Ishikawa (cell line): ENCODE measurements around the gene MEDAG.

Source experiments
- CEBPB ChIP-seq: IDR thresholded peaks from 2 replicates; pipeline ENCODE4 v1.6.1; 2012
- CREB1 ChIP-seq: IDR thresholded peaks from 2 replicates; pipeline ENCODE4 v1.6.1; 2012; ENCODE audit warnings: low read depth
- EGR1 ChIP-seq: IDR thresholded peaks from 2 replicates; pipeline ENCODE4 v1.6.1; 2012
- EP300 ChIP-seq: IDR thresholded peaks from 2 replicates; pipeline ENCODE4 v1.6.1; 2012; ENCODE audit warnings: borderline replicate concordance
- FOXM1 ChIP-seq: IDR thresholded peaks from 2 replicates; pipeline ENCODE4 v1.6.1; 2012; ENCODE audit warnings: low read depth, borderline replicate concordance
- MAX ChIP-seq: IDR thresholded peaks from 2 replicates; pipeline ENCODE4 v1.6.1; 2012
- NFIC ChIP-seq: IDR thresholded peaks from 2 replicates; pipeline ENCODE4 v1.6.1; 2012
- RAD21 ChIP-seq: IDR thresholded peaks from 2 replicates; pipeline ENCODE4 v1.6.1; 2012; ENCODE audit warnings: low read depth
- REST ChIP-seq: IDR thresholded peaks from 2 replicates; pipeline ENCODE4 v1.6.1; 2012; ENCODE audit warnings: low read depth, mild to moderate bottlenecking
- TAF1 ChIP-seq: IDR thresholded peaks from 2 replicates; pipeline ENCODE4 v1.6.1; 2012; ENCODE audit warnings: low read depth, mild to moderate bottlenecking
- TCF12 ChIP-seq: IDR thresholded peaks from 2 replicates; pipeline ENCODE4 v1.6.1; 2012; ENCODE audit warnings: low read depth
- TEAD4 ChIP-seq: IDR thresholded peaks from 2 replicates; pipeline ENCODE4 v1.6.1; 2012
- USF1 ChIP-seq: IDR thresholded peaks from 2 replicates; pipeline ENCODE4 v1.6.1; 2012
- YY1 ChIP-seq: IDR thresholded peaks from 2 replicates; pipeline ENCODE4 v1.6.1; 2012; ENCODE audit warnings: low read depth
- ZBTB7A ChIP-seq: IDR thresholded peaks from 2 replicates; pipeline ENCODE4 v1.6.1; 2012; ENCODE audit warnings: low read depth

MEDAG gene

GRCh38 chr13:30861163-30861562, 44.9 kb upstream of the MEDAG start:
- TF ChIP-seq CREB1 (no peak), MAX (no peak), FOXM1 (no peak), EP300 (no peak), ZBTB7A (no peak), TAF1 (no peak), YY1 (no peak), RAD21 (no peak), TCF12 (no peak)

GRCh38 chr13:30861836-30862467, 44.1 kb upstream of the MEDAG start:
- no peak for TF ChIP-seq EGR1
- TF ChIP-seq USF1 = no peak
- no peak for TF ChIP-seq TAF1
- no peak for TF ChIP-seq CEBPB

GRCh38 chr13:30862707-30863106, 43.4 kb upstream of the MEDAG start:
- TF ChIP-seq YY1 (no peak), CEBPB (no peak), EP300 (no peak), TAF1 (no peak), TCF12 (no peak), NFIC (no peak), ZBTB7A (no peak), EGR1 (no peak)

- no peak for TF ChIP-seq EGR1
- no peak for TF ChIP-seq TAF1
- TF ChIP-seq NFIC = no peak
- TF ChIP-seq EP300 = no peak
- no peak for TF ChIP-seq USF1
- no peak for TF ChIP-seq TEAD4
- TF ChIP-seq ZBTB7A = no peak
- TF ChIP-seq RAD21 = no peak
- TF ChIP-seq MAX = no peak
- no peak for TF ChIP-seq TCF12
- no peak for TF ChIP-seq REST
- no peak for TF ChIP-seq FOXM1
- no peak for TF ChIP-seq CREB1
- no peak for TF ChIP-seq YY1
- no peak for TF ChIP-seq CEBPB
Measured at GRCh38 chr13:30863231-30863630, 42.8 kb upstream of the MEDAG start.

- no peak for TF ChIP-seq USF1
- no peak for TF ChIP-seq EP300
- no peak for TF ChIP-seq MAX
- no peak for TF ChIP-seq TAF1
- TF ChIP-seq RAD21 = no peak
- no peak for TF ChIP-seq TEAD4
- TF ChIP-seq YY1 = no peak
- no peak for TF ChIP-seq NFIC
- no peak for TF ChIP-seq EGR1
- no peak for TF ChIP-seq TCF12
- TF ChIP-seq REST = no peak
- no peak for TF ChIP-seq ZBTB7A
- no peak for TF ChIP-seq CEBPB
- no peak for TF ChIP-seq FOXM1
- no peak for TF ChIP-seq CREB1
Measured at GRCh38 chr13:30863796-30864195, 42.3 kb upstream of the MEDAG start.
